Fibroblast of skin of left quadriceps (primary cell): ENCODE data around the gene SLC35D3.
A peak's percentile ranks its signal among the peaks of the same experiment; 100 is the strongest.
"Not testable (repeated sequence)": the region's sequence is repeated elsewhere in the genome, so short reads cannot be mapped to it uniquely, and the experiment has no call there.

Experiments
- DNase-seq, 2 experiments: peaks; one replicate each; pipeline ENCODE4 v3.0.0-alpha.2; 2013; ENCODE audit warnings: low read depth in 2 of 2

Gene SLC35D3

GRCh38 chr6:136964398-136964797, 42.3 kb downstream of the SLC35D3 start:
- no peak for DNase-seq

DNA sequence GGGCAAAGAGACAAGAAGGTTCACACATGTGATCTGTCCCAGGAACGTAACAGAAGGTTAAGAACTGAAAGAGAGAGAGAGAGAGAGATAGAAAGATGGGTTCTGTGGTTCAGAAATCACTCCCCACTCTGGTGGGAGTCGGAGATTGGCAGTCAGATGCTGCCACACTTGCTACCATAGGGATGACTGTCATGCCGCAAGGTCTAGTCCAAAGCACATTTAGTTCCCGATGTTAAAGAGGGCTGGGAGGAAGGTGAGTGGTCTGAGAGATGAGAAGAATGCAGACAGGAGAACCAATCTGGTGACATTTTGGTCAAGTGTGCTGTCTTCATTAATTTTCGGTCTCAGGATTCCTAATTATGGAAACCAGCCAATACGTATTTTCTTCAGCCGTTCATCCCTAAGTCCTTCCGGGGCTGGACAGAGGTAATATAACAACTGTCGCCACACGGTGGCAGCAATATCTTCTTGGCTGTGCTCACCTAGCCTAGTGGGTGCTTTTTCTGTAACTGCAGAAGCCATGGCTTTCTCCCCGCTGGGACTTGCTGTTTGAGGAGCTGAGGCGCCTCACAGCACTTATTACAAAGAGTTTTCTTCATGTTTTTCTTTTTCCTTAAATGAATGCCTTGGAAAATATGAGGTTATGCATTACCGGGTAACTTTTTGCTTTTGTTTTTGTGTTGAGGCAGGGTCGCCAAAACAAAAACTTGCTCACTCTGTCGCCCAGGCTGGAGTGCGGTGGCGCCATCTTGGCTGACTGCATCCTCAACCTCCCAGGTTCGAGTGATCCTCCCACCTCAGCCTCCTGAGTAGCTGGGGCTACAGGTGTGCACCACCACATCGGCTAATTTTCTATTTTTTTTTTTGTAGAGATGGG, 46.0 kb downstream of the SLC35D3 start:
- DNase-seq: peak; percentile 21

DNA sequence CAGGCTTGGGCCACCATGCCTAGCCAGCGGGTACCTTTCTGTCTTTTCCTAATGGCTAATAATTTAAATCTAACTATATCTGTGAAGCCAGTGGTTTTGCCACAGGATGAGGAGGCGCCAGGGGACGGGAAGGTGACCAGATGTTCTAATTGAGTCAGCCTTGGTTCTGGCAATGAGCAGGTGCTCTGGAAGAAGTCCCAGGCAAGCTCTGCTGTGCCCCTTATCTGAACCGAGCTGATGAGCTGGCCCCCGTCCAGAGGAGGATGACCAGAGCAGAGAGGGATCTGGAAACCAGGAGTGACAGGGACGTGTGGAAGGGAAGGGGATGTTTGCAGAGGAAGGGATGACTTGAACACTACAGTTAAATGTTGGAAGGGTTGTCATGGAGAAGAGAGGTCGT, 46.7 kb downstream of the SLC35D3 start:
- DNase-seq: no peak

GRCh38 chr6:136969433-136969832, 47.3 kb downstream of the SLC35D3 start:
- no peak for DNase-seq

DNA sequence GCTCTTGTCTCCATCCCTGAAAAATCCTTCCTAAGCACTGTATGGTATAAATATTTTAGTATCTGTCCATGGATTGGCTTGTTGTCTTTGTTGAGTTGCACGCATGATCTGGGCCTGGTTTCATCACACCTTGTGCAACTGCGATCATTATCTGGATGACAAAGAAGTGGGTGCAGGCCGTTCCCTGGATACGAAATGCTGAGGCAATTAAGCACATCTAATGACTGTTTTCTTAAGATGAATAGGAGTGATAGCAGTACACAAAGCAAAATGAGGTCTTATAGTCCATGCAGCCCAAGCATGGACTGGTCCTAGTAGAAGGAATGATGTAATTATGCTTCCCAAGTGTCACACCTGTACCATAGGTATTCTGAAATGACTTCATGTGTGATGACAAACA, 47.8 kb downstream of the SLC35D3 start:
- DNase-seq: no peak

GRCh38 chr6:136971609-136972008, 49.5 kb downstream of the SLC35D3 start:
- DNase-seq: no peak

DNA sequence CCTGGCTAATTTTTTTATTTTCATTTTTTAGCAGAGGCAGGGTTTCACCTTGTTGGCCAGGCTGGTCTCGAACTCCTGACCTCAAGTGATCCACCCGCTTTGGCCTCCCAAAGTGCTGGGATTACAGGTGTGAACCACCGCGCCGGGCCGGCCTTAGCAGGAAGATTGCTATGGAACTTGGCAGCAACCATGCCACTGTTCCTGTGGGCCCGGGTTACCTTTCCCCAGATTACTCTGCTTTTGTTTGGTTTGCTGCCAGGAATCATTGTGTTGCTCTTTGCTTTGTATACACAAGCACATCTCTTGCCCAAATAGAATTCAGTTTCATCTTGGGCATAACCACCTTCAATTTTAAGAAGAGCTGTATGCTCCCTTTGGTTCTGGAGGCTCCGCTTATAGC, 51.7 kb downstream of the SLC35D3 start:
- DNase-seq: not testable (repeated sequence)
